HG03565 (cell line): ENCODE data around the gene SLC25A17.
"Not testable (repeated sequence)": the region's sequence is repeated elsewhere in the genome, so short reads cannot be mapped to it uniquely, and the experiment has no call there.

Experiments
- ATAC-seq: cut with Tn5 transposase; IDR thresholded peaks from one replicate; pipeline ENCODE4 v1.9.1; 2021; ENCODE audit warnings: mild to moderate bottlenecking, moderate library complexity; ENCODE audit not compliant: unreplicated experiment

SLC25A17 gene

DNA sequence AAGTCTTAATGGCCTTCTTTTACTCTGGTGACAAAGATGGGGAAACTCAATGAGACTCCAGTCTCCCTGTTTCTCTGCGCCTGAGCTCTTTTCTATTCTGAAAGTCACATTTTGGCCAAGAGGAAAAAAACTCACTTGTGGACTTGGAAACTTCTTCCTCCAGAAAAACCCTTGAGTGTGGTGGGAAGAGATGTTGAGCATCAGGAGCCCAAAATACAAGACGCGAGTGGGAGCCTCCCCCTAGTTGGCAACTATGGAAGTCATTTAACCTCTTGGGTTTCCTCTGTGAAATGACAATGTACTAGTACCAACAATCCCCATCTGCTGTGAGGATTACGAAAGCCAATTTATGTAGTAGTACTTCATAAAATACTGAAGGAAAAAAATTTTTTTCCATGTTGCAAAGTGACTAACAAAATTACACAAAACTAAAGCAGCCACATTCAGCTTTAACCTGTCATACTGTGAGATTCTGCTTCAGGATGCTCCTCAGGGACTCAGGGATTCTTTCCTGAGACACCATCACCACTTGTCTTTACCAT lies 524 bp upstream of the SLC25A17 start:
- ATAC-seq, result no peak

- ATAC-seq, result no peak
Measured at GRCh38 chr22:40818192-40818746, 877 bp downstream of the SLC25A17 start.

DNA sequence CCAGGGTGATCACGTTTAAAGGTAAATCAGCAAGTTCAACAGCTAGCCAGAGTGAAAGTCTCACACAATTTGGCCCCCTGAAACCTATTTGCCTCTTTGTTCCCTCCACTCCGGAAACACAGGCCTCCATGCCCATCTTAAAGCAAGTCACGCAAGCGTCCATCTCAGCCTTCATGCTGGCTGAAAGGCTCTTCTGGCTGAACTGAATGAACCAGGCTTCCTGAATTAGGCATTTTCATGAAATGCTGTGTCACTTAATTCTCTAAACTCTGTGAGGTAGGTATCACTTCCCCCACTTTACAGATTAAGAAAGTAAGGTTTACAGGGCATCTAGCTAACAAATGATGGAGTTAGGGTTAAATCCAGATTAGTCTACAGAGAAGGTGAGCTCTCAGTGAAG lies 1.4 kb downstream of the SLC25A17 start:
- no peak for ATAC-seq

GRCh38 chr22:40813912-40814315 lies 5.2 kb downstream of the SLC25A17 start:
- ATAC-seq, result no peak

GRCh38 chr22:40808018-40808841 lies 10.9 kb downstream of the SLC25A17 start:
- no peak for ATAC-seq

DNA sequence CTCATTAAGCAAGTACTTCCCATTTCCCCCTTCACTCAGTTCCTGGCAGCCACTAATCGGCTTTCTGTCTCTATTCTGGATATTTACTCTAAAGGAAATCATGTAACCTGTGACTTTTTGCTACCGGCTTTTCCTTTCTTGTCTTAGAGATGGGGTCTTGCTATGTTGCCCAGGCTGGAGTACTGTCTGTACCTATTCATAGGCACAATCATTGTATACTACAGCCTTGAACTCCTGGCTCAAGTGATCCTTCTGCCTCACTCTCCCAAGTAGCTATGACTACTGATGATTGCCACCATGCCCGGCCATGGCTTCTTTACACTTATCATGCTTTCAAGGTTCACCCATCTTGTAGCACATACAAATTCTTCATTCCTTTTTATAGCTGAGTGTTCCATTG lies 12.4 kb downstream of the SLC25A17 start:
- ATAC-seq, result no peak

DNA sequence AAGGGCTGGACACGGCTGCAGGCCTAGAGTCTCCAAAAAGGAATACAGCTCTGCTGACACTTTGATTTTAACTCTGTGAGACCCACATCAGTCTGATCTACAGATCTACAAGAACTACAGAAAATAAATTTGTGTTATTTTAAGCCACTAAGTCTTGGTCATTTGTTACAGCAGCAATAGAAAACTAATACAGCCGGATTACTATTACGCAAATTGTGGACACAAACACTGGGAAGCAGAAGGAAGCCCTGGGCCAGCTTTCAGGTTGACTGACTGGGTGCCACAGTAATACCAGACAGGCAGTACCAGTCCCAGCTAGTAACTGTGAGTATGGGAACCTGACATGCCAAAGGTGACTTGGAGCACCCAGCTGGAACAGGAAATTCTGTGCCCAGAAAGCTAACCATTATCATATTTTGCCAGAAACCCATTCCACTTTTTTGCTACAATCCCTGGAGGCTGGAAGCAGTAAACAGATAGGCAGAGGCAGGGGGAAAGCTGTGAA lies 13.4 kb downstream of the SLC25A17 start:
- no peak for ATAC-seq

- ATAC-seq, result no peak
Measured at GRCh38 chr22:40805239-40805638, 13.9 kb downstream of the SLC25A17 start.

- no peak for ATAC-seq
Measured at GRCh38 chr22:40803321-40803720, 15.8 kb downstream of the SLC25A17 start.

DNA sequence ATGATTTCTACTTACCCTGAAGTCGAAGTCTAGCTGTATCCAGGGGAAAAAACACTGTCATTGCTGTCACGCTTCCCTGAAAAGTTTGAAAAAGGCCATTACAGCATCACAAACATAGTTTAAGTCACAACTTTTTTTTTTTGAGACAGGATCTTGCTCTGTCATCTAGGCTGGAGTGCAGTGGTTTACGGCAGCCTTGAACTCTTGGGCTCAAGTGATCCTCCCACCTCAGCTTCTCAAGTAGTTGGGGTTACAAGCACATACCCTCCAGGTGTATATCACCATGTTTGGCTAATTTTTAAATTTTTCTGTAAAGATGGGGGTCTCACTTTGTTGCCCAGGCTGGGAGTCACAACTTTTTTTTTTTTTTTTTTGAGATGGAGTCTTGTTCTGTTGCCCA lies 20.1 kb downstream of the SLC25A17 start:
- ATAC-seq, result no peak

DNA sequence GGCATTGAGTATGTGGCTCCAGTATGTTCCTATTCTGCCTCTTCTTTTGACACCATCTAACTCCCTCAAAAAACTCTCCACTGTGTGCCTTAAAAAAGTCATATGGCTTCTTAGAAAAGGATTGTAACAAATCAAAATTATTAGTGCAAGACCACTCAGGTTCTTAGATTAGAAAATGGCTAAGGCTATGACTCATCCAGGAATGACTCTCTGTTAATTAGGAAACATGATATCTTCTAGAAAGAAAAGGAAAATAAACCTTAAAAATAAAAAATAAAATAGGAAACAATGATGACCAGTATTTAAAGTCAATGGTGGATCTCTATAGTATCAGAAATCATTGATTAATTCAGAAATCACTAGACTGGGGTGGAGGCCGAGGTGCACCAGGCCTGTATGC lies 21.7 kb downstream of the SLC25A17 start:
- ATAC-seq, result no peak

GRCh38 chr22:40792451-40792850 lies 26.7 kb downstream of the SLC25A17 start:
- ATAC-seq, result no peak

DNA sequence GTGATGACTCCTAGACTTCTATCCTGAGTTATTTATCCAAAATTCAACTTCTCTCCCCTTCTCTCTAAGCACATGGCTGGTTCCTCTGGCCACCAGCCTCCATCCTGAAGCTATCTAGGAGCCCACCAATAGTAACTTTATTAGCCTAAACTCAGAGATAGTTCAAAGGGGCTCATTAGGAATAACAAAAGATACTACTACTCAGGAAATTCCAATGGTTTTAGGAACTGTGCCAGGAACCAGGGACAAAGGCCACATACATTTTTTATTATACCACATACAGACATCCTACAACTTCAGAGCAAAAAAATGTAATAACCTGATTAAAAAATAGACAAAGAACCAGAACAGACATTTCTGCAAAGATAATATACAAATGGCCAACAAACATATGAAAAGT lies 27.9 kb downstream of the SLC25A17 start:
- ATAC-seq, result no peak

- ATAC-seq, result no peak
Measured at GRCh38 chr22:40789131-40789530, 30.0 kb downstream of the SLC25A17 start.

DNA sequence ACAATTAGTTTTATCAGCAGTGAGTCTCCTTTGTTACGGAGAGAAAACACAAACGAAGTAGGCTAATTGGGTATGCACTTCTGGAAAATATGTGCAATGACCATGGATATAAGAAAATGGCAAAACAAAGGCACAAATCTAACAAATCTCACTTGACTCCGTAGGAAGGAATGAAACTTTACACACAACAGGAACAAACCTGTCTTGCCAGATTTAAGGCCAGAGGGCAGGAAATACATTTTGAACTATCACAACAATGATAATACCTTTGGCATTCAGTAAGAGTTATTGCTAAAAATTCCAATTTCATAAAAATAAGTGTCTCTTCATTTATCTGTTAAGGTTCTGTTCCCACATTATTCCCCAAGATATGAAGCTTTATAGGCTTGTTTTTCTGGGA lies 36.6 kb downstream of the SLC25A17 start:
- no peak for ATAC-seq

DNA sequence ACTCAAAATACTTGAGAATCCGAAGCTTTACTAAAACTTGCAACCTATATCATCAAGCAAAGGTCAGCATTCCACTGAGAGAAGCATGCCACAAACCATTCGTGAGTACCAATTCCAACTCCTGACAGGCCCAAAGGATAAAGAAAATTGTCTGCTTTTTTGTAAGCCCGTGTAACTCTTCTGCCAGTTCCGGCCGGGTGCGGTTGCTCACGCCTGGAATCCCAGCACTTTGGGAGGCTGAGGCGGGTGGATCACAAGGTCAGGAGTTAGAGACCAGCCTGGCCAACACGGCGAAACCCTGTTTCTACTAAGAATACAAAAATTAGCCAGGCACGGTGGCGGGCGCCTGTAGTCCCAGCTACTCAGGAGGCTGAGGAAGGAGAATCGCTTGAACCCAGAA lies 37.4 kb downstream of the SLC25A17 start:
- not testable (repeated sequence) for ATAC-seq

DNA sequence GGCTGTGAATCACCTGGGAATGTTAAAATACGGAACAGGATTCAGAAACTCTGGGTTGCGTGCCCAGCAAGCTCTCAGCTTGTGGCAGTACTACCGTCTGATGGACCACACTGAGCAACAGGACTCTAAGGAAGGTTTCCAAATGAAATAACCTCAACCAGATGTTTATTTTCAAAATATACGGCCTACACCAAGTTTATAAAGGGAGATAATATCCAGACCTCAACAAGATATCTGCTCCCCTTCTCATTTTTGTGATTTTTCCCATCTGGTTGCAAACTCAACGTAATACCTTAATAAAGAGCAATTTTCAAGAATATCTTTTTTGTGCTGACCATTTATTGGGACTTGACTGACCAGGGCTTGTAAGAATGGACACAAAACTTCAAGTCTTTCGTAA lies 49.4 kb downstream of the SLC25A17 start:
- ATAC-seq, result no peak

- no peak for ATAC-seq
Measured at GRCh38 chr22:40768206-40768605, 50.9 kb downstream of the SLC25A17 start.

DNA sequence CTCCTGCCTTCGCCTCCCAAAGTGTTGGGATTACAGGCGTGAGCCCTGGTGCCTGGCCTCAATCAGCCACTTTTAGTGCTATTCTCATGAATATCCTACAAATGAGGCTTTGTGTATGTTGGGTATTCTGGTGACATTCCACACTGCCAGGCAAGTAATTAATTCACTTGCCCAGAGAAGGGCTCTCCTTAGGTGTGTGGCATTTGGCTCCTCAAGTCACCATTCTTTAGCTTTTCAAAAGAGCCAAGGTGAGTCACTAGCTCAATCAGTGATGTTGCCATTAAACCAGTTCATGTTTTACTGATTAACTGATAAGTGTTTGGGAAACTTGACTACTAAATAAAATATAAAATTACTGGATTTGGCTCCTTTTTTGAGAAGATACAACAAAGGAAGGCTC lies 52.2 kb downstream of the SLC25A17 start:
- no peak for ATAC-seq

- no peak for ATAC-seq
Measured at GRCh38 chr22:40764763-40765441, 54.2 kb downstream of the SLC25A17 start.

DNA sequence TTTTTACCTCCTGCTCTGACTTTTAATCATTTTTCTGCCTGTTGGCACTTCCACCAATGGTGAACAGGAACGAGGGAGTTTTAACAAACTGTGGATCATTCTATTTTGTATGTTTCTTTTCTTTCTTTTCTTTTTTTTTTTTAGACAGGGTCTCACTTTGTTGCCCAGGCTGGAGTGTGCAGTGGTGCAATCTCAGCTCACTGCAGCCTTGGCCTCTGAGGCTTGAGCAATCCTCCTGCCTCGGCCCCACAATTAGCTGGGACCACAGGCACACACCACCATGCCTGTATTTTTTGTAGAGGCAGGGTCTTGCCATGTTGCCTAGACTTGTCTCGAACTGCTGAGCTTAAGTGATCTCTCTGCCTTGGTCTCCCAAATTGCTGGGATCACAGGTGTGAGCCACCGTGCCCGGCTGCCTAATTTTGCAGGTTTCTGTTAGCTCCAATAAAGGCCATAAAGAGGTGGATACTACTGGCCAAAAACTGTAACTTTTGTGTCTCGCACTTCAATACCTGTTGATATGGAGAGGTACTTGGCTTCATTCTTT lies 59.8 kb downstream of the SLC25A17 start:
- no peak for ATAC-seq
